GM19238 (cell line): ENCODE data around the gene FRS3.
"Not testable (repeated sequence)": the region's sequence is repeated elsewhere in the genome, so short reads cannot be mapped to it uniquely, and the experiment has no call there.

ENCODE experiments used
- DNase-seq: peaks from one replicate; pipeline ENCODE4 v3.0.0; 2011; ENCODE audit warnings: low spot score; ENCODE audit not compliant: insufficient read length

FRS3 gene

DNA sequence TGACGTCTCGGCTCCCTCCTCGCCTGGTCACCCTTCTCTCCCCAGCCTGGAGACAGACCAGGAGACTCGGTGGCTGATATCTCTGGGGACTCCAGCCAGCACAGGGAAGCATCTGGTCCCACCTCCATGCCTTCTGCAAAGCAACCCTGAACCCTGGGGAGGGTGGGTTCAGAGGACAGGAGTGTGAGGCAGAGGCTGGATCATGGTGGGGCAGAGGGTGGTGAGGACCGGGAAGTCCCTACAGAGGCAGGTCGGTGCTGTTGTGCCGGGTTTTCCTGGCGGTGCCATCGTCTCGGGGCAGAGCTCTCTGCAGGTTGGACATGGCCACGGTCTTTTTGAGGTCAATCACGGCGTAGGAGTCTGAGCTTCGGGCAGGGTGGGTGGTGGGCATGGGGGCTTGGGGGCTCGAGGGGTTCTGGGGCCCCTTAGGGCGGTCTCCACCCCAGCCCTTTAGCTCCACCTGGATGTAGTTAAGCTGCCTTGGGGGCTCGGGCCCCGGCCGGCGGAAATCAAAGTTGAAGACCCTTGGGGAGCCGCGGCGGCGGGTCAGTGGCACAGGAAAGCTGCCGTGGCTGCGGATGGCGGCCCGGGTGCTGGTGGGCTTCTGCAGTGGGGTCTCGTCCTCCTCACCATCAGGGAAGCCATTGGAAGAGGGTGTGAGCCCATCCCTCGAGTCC lies 9.2 kb downstream of the FRS3 start:
- DNase-seq: no peak

GRCh38 chr6:41769376-41769775 lies 10.3 kb downstream of the FRS3 start:
- DNase-seq: no peak

- no peak for DNase-seq
Observed at GRCh38 chr6:41768545-41769308, 11.0 kb downstream of the FRS3 start.

DNA sequence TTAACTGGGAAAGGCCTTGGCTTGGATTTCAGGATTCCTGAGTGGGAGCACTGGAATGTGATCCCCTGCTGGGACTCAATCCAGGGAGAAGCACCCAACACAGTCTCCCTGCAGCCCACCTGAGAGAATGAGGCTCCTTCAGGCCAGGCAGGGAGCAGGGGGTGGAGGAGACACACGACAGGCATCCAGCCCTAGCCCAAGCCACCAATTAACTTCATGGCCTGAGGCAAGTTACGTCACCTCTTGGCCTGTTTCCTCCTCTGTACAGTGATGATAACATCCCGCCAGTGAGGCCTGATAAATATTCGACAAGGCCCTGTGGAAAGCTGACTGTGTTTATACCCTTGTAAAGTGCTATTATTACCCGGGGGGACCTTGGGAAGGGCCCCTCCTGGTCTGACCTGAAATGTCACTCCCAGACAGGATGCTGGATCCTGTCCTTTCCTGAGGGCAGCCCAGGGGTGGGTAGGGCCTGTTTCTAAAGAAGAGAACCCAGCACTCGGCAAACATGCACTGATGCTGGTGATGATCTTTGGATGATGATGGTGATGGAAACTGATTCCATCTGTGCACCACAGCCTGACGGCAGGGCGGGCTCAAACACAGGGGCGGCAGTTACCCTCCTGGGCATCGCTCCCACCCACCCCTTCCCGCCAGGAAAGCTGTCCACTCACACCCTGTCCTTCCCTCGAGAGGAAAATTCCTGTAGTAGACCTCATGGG lies 12.4 kb downstream of the FRS3 start:
- no peak for DNase-seq

- DNase-seq: not testable (repeated sequence)
Observed at GRCh38 chr6:41766043-41766664, 13.5 kb downstream of the FRS3 start.

GRCh38 chr6:41763470-41763869 lies 16.2 kb downstream of the FRS3 start:
- no peak for DNase-seq

GRCh38 chr6:41759905-41760579 lies 19.7 kb downstream of the FRS3 start:
- no peak for DNase-seq

- no peak for DNase-seq
Observed at GRCh38 chr6:41759106-41759904, 20.4 kb downstream of the FRS3 start.

- DNase-seq: no peak
Observed at GRCh38 chr6:41758641-41759035, 21.1 kb downstream of the FRS3 start.

DNA sequence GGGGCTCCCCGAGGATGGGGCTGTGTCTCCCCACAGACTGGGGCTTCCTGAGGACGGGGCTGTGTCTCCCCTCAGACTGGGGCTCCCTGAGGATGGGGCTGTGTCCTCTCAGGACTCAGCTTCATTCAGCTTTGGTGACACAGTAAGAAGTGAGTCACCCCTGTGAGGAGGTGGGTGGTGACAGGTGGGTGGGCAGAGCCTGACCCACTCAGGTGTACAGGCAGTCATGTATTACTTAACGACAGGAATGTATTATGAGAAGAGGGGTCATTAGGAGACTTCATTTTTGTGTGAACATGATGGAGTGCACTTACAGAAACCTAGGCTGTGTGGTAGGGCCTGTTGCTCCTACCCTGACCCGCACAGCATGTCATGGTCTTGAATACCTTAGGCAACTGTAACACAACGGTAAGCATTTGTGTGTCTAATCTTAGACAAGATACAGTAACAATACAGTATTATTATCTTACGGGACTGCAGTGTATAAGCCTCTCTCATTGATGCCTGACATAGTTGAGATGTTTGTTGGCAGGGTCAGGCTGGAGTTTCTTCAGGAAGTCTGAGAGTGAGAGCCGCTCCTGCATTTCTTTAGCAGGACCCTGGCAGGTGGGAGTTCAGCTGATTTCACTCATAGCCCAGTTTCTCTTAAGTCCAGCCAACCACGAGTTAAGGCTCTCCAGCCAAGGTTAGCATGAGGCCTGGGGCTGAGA lies 21.6 kb downstream of the FRS3 start:
- no peak for DNase-seq

DNA sequence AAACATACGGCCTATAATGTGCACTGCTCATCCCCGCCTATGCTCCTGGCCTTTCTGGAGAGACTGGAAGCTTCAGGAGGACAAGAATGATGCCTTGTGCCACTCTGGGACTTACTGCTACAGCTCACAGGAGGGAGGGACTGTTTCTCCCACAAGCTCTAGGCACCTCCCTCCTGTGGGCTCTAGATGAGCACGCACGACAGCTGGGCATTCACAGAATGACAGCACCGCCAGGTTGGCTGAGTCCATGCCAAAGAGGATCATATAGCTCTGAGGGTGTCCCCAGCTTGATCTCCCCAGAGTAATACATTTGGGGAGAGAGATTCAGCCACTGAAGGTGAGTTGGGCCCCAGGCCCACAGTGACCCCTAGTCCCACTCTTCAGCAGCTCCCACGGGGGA lies 22.4 kb downstream of the FRS3 start:
- no peak for DNase-seq

DNA sequence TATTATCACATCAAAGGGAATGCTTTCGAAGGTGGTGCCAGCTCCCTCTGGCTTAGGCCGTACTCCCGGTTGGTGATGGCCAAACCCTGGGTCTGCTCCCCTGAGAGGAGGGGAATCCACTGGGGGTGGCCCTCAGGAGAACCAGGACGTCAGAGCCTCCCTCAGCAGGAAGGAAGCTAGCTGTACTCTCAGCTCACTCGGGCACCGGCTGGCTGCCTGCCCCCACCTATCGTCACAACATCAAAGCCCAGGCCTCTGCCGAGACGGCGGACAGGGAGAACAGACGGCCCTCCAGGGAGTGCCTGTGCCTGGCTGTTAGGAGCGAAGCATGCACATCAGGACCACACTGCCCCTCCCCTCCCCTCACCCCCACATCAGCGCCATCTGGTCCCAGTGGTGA lies 23.3 kb downstream of the FRS3 start:
- DNase-seq: no peak

DNA sequence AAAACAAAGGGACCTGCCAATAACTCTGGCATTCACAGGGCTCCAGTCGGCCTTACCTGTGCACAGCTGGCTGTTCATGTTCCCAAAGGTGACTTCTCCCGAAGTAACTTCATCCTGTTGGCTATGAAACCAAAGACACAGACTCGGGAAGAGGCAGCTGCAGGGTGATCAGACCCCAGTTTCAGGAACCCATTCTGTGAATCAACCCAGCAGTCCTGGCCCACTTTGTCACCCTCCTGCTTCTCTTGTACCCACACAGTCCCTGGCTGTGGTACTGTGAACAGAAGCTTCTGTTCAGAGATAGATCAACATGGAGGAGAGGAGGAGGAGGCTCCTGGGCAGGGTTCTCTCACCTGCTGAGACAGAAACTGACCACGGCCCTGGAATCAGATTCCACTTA lies 23.8 kb downstream of the FRS3 start:
- no peak for DNase-seq

DNA sequence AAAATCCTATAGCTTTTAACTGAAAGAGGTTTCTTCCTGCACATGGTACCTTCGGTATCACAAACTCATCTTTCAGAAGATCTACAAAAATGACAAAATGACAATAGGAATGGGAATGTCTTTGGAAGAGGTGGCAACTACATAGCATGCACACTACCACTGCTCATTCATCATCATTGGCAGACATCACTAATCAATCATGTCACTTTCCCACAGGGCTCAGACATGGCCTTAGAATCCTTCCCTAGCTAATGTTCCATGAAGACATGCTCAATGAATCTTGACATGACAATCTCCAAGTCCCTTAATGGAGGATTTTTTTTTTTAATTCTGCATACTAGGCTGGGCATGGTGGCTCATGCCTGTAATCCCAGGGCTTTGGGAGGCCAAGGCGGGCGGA lies 29.3 kb downstream of the FRS3 start:
- no peak for DNase-seq

DNA sequence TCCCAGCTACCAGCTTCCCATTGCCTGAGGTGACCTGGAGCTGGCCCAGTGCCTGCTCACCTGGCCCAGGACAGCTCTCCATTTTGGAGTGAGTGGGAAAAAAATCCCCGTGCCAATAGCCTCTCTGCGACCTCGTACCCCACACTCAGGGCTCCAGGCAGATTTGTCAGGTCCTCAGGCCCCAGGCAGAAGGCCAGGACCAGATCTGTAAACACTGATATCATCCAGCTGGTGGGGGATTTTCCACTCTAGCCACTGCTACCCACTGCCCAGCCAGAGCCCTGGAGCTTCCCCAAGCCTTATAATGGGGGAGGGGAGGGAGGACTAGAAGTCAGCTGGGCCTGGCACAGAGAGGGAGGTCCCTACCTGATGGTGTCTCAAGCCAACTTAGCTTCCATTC lies 31.2 kb downstream of the FRS3 start:
- no peak for DNase-seq

DNA sequence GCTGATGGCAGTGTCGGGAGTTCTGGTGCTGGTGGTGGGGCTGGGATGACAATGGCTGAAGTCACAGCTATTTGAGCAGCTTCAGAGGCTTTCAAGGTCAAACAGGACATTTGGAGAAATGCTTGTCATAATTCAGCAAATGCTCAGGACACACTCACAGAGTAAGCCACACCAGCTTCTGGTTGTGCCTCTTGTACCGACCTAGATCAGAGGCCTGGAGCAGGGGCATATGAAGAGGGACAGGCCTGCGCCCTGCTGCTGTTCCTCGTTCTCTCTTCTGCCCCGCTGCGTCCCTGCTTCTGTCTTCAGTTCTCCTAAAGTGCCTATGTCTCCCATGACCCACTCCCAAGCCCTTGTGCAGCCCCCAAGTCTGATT lies 31.6 kb downstream of the FRS3 start:
- no peak for DNase-seq

GRCh38 chr6:41747256-41748101 lies 32.2 kb downstream of the FRS3 start, which contains the start of gene PGC:
Gene PGC (minus strand): TSS chr6:41747397. CDS start chr6:41747334, 63 bp downstream.
- no peak for DNase-seq

DNA sequence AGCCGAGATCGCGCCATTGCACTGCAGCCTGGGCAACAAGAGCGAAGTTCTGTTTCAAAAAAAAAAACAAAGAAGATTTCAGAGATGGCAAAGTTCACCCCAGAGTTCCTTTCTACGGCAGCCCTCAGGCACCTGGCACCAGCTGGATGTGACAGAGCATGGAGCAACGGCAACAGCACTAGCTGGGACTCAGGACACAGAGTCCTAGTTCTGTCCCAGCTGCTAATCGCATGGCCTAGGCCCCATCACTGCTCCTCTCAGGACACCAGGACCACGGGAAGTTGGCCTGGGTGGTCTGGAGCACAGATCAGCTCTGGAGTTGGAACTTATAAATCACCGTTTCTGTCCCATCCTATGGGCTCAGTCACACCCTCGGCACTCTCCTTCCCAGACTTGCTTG lies 33.6 kb downstream of the FRS3 start:
- DNase-seq: no peak

GRCh38 chr6:41744236-41744787 lies 35.4 kb downstream of the FRS3 start:
- DNase-seq: no peak
